SU-DHL-6 (cell line): ENCODE measurements around the gene PKD1.

Source experiments
- EZH2phosphoT487 ChIP-seq: fragments of 200-600 bp; sonication (generic), shearing (Covaris generic); conservative IDR thresholded peaks from 2 replicates; pipeline ENCODE4 v1.6.1; 2018; ENCODE audit warnings: mild to moderate bottlenecking, antibody characterized with exemption, low read length, moderate library complexity, mixed read lengths
- TF ChIP-seq, protein P1 (sequence below): fragments of 200-600 bp; sonication (generic); IDR thresholded peaks from one replicate; pipeline ENCODE4 v1.5.1; 2017; ENCODE audit warnings: antibody characterized with exemption, mild to moderate bottlenecking, low read length, moderate library complexity; ENCODE audit not compliant: insufficient read depth, poor library complexity, severe bottlenecking

DNA sequence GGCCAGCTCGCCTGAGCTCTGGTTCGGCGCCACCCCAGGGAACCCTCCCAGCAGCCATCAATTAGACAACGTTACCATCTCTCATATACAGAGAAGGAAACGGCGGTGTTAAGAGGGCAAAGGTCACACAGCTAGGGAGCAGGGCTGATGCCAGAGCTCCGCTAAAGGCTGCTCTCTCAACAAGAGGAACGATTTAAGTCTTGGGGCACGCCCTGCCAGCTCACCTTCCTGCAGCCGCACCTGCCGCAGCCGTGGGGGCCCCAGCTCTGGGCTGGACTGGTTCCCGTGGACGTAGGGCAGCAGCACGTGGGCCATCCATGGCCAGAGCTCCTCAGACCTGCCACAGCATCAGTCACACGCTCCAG lies 43.5 kb downstream of the PKD1 start:
- TF ChIP-seq, protein P1, sequence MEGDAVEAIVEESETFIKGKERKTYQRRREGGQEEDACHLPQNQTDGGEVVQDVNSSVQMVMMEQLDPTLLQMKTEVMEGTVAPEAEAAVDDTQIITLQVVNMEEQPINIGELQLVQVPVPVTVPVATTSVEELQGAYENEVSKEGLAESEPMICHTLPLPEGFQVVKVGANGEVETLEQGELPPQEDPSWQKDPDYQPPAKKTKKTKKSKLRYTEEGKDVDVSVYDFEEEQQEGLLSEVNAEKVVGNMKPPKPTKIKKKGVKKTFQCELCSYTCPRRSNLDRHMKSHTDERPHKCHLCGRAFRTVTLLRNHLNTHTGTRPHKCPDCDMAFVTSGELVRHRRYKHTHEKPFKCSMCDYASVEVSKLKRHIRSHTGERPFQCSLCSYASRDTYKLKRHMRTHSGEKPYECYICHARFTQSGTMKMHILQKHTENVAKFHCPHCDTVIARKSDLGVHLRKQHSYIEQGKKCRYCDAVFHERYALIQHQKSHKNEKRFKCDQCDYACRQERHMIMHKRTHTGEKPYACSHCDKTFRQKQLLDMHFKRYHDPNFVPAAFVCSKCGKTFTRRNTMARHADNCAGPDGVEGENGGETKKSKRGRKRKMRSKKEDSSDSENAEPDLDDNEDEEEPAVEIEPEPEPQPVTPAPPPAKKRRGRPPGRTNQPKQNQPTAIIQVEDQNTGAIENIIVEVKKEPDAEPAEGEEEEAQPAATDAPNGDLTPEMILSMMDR, result no peak
- no peak for TF ChIP-seq EZH2phosphoT487
